ENCODE measurements around the gene SP7.

DNA sequence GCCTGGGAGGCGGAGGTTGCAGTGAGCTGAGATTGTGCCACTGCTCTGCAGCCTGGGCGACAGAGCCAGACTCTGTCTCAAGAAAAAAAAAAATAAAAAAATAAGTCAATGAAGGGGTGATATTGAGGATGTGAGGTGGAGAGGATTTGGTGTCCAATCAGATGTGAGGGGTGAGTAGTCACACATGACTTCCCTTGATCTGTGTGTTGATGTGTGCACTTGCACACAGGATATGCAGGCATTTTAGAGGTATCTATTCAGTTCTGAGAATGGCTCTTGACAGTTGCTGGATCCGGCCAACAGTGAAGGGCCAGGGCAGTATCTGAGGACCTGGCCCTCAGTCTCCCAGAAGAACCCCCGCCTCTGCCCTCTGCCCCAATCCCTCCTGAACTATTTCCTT, 7.8 kb upstream of the SP7 start:
- TF ChIP-seq, protein P1, sequence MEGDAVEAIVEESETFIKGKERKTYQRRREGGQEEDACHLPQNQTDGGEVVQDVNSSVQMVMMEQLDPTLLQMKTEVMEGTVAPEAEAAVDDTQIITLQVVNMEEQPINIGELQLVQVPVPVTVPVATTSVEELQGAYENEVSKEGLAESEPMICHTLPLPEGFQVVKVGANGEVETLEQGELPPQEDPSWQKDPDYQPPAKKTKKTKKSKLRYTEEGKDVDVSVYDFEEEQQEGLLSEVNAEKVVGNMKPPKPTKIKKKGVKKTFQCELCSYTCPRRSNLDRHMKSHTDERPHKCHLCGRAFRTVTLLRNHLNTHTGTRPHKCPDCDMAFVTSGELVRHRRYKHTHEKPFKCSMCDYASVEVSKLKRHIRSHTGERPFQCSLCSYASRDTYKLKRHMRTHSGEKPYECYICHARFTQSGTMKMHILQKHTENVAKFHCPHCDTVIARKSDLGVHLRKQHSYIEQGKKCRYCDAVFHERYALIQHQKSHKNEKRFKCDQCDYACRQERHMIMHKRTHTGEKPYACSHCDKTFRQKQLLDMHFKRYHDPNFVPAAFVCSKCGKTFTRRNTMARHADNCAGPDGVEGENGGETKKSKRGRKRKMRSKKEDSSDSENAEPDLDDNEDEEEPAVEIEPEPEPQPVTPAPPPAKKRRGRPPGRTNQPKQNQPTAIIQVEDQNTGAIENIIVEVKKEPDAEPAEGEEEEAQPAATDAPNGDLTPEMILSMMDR (conservative IDR thresholded peaks at IDR 0.05): no peak
- no peak for TF ChIP-seq ZFX (IDR thresholded peaks at IDR 0.05)
